Endothelial cell of umbilical vein (primary cell): Measurements from ENCODE around the gene ULBP3. TPM values are rescaled to one million over a fixed set of nuclear protein-coding genes. Genes with fewer than 3 reads are reported as not detected.

Experiments
- BruUV-seq: library from RNA; stranded (reverse); fragments of 400-500 nt; replicated peaks from 2 replicates; lab custom pipeline; 2021; lab: Mats Ljungman, UMichigan
- CTCF ChIA-PET: fragments of 300-600, 350-600 bp; sonication (Branson Sonifier 250); formaldehyde crosslinking; loops from one replicate; lab custom pipeline; 2021; ENCODE audit warnings: antibody characterized with exemption, inconsistent platforms; lab: Charles Lee
- POLR2A ChIA-PET: fragments of 300-600, 350-600 bp; sonication (Branson Sonifier 250); formaldehyde crosslinking; loops from one replicate; lab custom pipeline; 2021; ENCODE audit warnings: antibody characterized with exemption, inconsistent platforms; lab: Charles Lee
- DNase-seq: peaks from one replicate; pipeline ENCODE4 v3.0.0-alpha.2; 2011; ENCODE audit warnings: low read depth, low spot score
- FAIRE-seq: peaks from 2 replicates; lab custom pipeline; 2011; peaks lifted over from hg19 to GRCh38; lab: Jason Lieb, UNC
- H2AFZ ChIP-seq: 2 replicates; pipeline ENCODE4 v1.6.0; 2012; ENCODE audit warnings: low read depth, low read length, control low read depth, inconsistent platforms
- H3K27ac ChIP-seq: 2 replicates; pipeline ENCODE4 v1.5.1; 2011; ENCODE audit warnings: low read depth, mild to moderate bottlenecking, control low read depth, low read length, moderate library complexity; ENCODE audit not compliant: insufficient read depth
- H3K27me3 ChIP-seq, 2 experiments: 2 replicates each; pipeline versions ENCODE4 v1.6.0 to v1.6.1; 2011; ENCODE audit warnings: low read length in 2 of 2, mixed read lengths in 1 of 2; ENCODE audit not compliant: control insufficient read depth in 2 of 2, insufficient read depth in 2 of 2
- H3K36me3 ChIP-seq, 2 experiments: 2 replicates in 1 of 2; 3 replicates in 1 of 2; pipeline ENCODE4 v1.5.1; 2011; ENCODE audit warnings: low read length in 2 of 2, mild to moderate bottlenecking in 1 of 2, moderate library complexity in 1 of 2; ENCODE audit not compliant: control insufficient read depth in 2 of 2, insufficient read depth in 2 of 2; ENCODE audit errors: extremely low read depth in 1 of 2
- H3K4me1 ChIP-seq: 3 replicates; pipeline ENCODE4 v1.5.1; 2011; ENCODE audit warnings: mild to moderate bottlenecking, low read length; ENCODE audit not compliant: control insufficient read depth, insufficient read depth; ENCODE audit errors: extremely low read depth
- H3K4me2 ChIP-seq: 2 replicates; pipeline ENCODE4 v1.6.1; 2011; ENCODE audit warnings: low read length, control low read depth, mixed read lengths; ENCODE audit not compliant: insufficient read depth
- H3K4me3 ChIP-seq, 3 experiments: fragments of 200-600 bp in 1 of 3; sonication (generic), shearing (Covaris generic) in 1 of 3; replicated peaks in 1 of 3; 2 replicates each; pipeline ENCODE4 v1.5.1; 2011 to 2016; ENCODE audit warnings: control low read depth in 3 of 3, low read length in 3 of 3, mild to moderate bottlenecking in 2 of 3, inconsistent platforms in 1 of 3, low read depth in 1 of 3, moderate library complexity in 1 of 3; ENCODE audit not compliant: insufficient read depth in 1 of 3
- H3K79me2 ChIP-seq: 2 replicates; pipeline ENCODE4 v1.6.0; 2012; ENCODE audit warnings: low read length, inconsistent platforms; ENCODE audit not compliant: control insufficient read depth, insufficient read depth
- H3K9ac ChIP-seq: replicated peaks from 2 replicates; pipeline ENCODE3; 2011; ENCODE audit warnings: low read length, control low read depth; ENCODE audit not compliant: insufficient read depth; ENCODE audit errors: extremely low read depth
- H3K9me1 ChIP-seq: replicated peaks from 3 replicates; pipeline ENCODE4 v1.6.0; 2011; ENCODE audit warnings: mild to moderate bottlenecking, low read length; ENCODE audit not compliant: control insufficient read depth, insufficient read depth; ENCODE audit errors: extremely low read depth
- H3K9me3 ChIP-seq: replicated peaks from 2 replicates; pipeline ENCODE4 v1.5.1; 2012; ENCODE audit warnings: low read length, inconsistent platforms; ENCODE audit not compliant: control insufficient read depth, insufficient read depth
- H4K20me1 ChIP-seq: replicated peaks from 2 replicates; pipeline ENCODE3; 2011; ENCODE audit warnings: mild to moderate bottlenecking, low read length; ENCODE audit not compliant: control insufficient read depth, insufficient read depth; ENCODE audit errors: extremely low read depth
- CTCF ChIP-seq, 2 donors: IDR thresholded peaks; 1 replicate in 1 of 2; 2 replicates in 1 of 2; pipeline ENCODE4 v1.5.1; 2011; ENCODE audit warnings: low read length in 2 of 2, mild to moderate bottlenecking in 2 of 2, moderate library complexity in 2 of 2, control low read depth in 1 of 2, inconsistent platforms in 1 of 2, low read depth in 1 of 2; ENCODE audit not compliant: insufficient read depth in 1 of 2; ENCODE audit errors: extremely low read depth in 1 of 2
- EZH2 ChIP-seq: IDR thresholded peaks from 2 replicates; pipeline ENCODE4 v1.6.1; 2012; ENCODE audit warnings: borderline replicate concordance, low read depth, mild to moderate bottlenecking, moderate library complexity, low read length, inconsistent platforms; ENCODE audit not compliant: severe bottlenecking
- FOS ChIP-seq: IDR thresholded peaks from 2 replicates; pipeline ENCODE4 v1.6.1; 2011; ENCODE audit warnings: mild to moderate bottlenecking, low read length, moderate library complexity, borderline replicate concordance; ENCODE audit not compliant: insufficient read depth
- GATA2 ChIP-seq: IDR thresholded peaks from 2 replicates; pipeline ENCODE4 v1.7.0; 2011; ENCODE audit warnings: low read depth, mild to moderate bottlenecking, moderate library complexity, mixed read lengths, low read length; ENCODE audit not compliant: insufficient read length, insufficient read depth
- JUN ChIP-seq: IDR thresholded peaks from 2 replicates; pipeline ENCODE4 v1.6.1; 2011; ENCODE audit warnings: borderline replicate concordance, low read depth; ENCODE audit not compliant: insufficient read length, insufficient read depth
- MAX ChIP-seq: IDR thresholded peaks from 2 replicates; pipeline ENCODE4 v1.6.1; 2011; ENCODE audit not compliant: insufficient read depth, insufficient read length
- MYC ChIP-seq: IDR thresholded peaks from one replicate; pipeline ENCODE4 v1.6.1; 2011; ENCODE audit warnings: mild to moderate bottlenecking, low read depth, low read length
- POLR2A ChIP-seq: IDR thresholded peaks from 2 replicates; pipeline ENCODE4 v1.6.1; 2012; ENCODE audit warnings: low read depth, mild to moderate bottlenecking, control low read depth, low read length
- POLR2AphosphoS5 ChIP-seq: IDR thresholded peaks from 2 replicates; pipeline ENCODE4 v1.6.1; 2012; ENCODE audit warnings: low read depth, mild to moderate bottlenecking, control low read depth, low read length, moderate library complexity; ENCODE audit not compliant: insufficient read depth
- dilution Hi-C: fragments of 300-500 bp; cut with MboI; formaldehyde crosslinking; loops from one replicate; pipeline ENCODE4 v1.15.0; 2019; ENCODE audit warnings: low sequenced_read_pairs; ENCODE audit not compliant: extremely low pct_ligation_motif_present
- intact Hi-C: fragments of 100-400 bp; cut with micrococcal nuclease; formaldehyde crosslinking; loops from one replicate; pipeline ENCODE4 v1.10.0; 2022
- polyA plus RNA-seq, 4 experiments: library from polyadenylated mRNA; depleted of rRNA in 3 of 4; stranded (reverse) in 3 of 4; unstranded in 1 of 4; fragments of >200 nt; gene quantifications; 2 replicates each; pipeline versions ENCODE4 v1.2.1 to v1.2.3, GENCODE V29; 2011 to 2012; ENCODE audit warnings: missing spikeins in 1 of 4
- total RNA-seq: library from RNA; stranded (reverse); gene quantifications from 2 replicates; pipeline ENCODE4 v1.2.3, GENCODE V29; 2021

ULBP3 gene
- total and polyA plus RNA-seq, 2 donors (not counting 3 experiments of a cell fraction or from before 2014, with no cell fraction given): 7.1 to 12.8 TPM

DNA sequence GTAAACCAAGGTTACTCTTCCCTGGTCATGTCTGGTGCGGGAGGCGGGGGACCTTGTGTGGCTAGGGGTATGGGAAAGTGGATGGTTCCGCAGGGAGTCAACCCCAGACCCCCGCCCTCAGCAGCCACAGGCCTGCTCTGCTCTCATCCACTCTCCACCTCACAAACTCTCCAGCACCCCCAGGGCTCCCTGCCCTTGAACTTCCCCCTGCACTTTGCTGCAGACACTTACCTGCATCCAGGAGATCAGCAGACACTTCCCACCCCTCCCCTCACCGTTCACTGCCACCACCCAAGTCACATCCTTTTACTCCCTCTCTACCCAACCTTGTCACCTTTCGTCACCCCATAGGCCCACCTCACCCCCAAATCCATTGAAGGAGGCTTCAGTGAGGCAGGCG, 39.6 kb downstream of the ULBP3 start:
- peaks cover 9% of the 10 kb centered on the region for H3K4me1 ChIP-seq
- H3K9me3 ChIP-seq: no peaks in the 10 kb centered on the region
- no peaks in the 10 kb centered on the region for H3K9me1 ChIP-seq
- H3K4me3 ChIP-seq: no peak overlapping the region
- H3K27ac ChIP-seq: no peak overlapping the region
- intact Hi-C loops: no loop called here
- no peak overlapping the region for H2AFZ ChIP-seq
- H3K36me3 ChIP-seq: no peaks in the 10 kb centered on the region
- FAIRE-seq (no peak), DNase-seq (no peak)
- dilution Hi-C loops: no loop called here
- no peaks in the 10 kb centered on the region for H4K20me1 ChIP-seq
- CTCF ChIA-PET: interaction anchor here (1.5 kb wide), 1 partner anchor 12 kb away, joined by 4 read pairs; no protein-coding TSS in a partner anchor
- no peaks in the 10 kb centered on the region for H3K79me2 ChIP-seq
- peaks cover 36 to 43% of the 10 kb centered on the region in 2 experiments for H3K27me3 ChIP-seq
- BruUV-seq: no TSS peak
- POLR2A ChIA-PET: no interaction called here
- no peak overlapping the region for H3K9ac ChIP-seq
- TF ChIP-seq GATA2: no peak
- TF ChIP-seq CTCF (IDR thresholded peaks at IDR 0.05; ENCODE audit: extremely low read depth in 1 of 2, insufficient read depth in 1 of 2, low read depth in 1 of 2, low read length in 2 of 2): no peak
- TF ChIP-seq POLR2A: no peak
- no peak for TF ChIP-seq MYC
- no peak overlapping the region for H3K4me2 ChIP-seq

- H4K20me1 ChIP-seq: no peaks in the 10 kb centered on the region
- TF ChIP-seq CTCF (IDR thresholded peaks at IDR 0.05; ENCODE audit: extremely low read depth in 1 of 2, insufficient read depth in 1 of 2, low read depth in 1 of 2, low read length in 2 of 2): no peak
- no peak for TF ChIP-seq POLR2A
- TF ChIP-seq JUN: no peak
- no peak for TF ChIP-seq EZH2
- no peak for TF ChIP-seq MAX
- no peak for TF ChIP-seq POLR2AphosphoS5
- TF ChIP-seq FOS: no peak
- no peak for TF ChIP-seq MYC
- no peak for TF ChIP-seq GATA2
- FAIRE-seq: no peak
- no peak overlapping the region for H3K27ac ChIP-seq
- POLR2A ChIA-PET: no interaction called here
- no peaks in the 10 kb centered on the region for H3K9me1 ChIP-seq
- H2AFZ ChIP-seq: no peak overlapping the region
- no peaks in the 10 kb centered on the region for H3K36me3 ChIP-seq
- no TSS peak for BruUV-seq
- no peak overlapping the region for H3K4me2 ChIP-seq
- H3K9ac ChIP-seq: no peak overlapping the region
- no peaks in the 10 kb centered on the region for H3K79me2 ChIP-seq
- no peak for DNase-seq
- H3K4me3 ChIP-seq: no peak overlapping the region
- peaks cover 9% of the 10 kb centered on the region for H3K4me1 ChIP-seq
- H3K9me3 ChIP-seq: no peaks in the 10 kb centered on the region
- H3K27me3 ChIP-seq: peaks cover 34 to 42% of the 10 kb centered on the region in 2 experiments
- dilution Hi-C loops (no loop called here), intact Hi-C loops (no loop called here)
- CTCF ChIA-PET: interaction anchor here (1.5 kb wide), 1 partner anchor 12 kb away, joined by 4 read pairs; no protein-coding TSS in a partner anchor
Observed at GRCh38 chr6:150028799-150029198, 40.1 kb downstream of the ULBP3 start.
